WTC11 (cell line): ENCODE results near the gene OOSP2.

ENCODE experiments used
- CTCF ChIP-seq: fragments of 200-600 bp; IDR thresholded peaks from 2 replicates; pipeline ENCODE4 v1.8.0; 2022; ENCODE audit warnings: antibody characterized with exemption
- ELF4 ChIP-seq: sonication (generic); formaldehyde crosslinking; IDR thresholded peaks from 2 replicates; pipeline ENCODE4 v1.8.1; 2022; ENCODE audit warnings: low read depth, mild to moderate bottlenecking, moderate library complexity, missing genetic modification reagents
- EMX1 ChIP-seq: fragments of 250-450 bp; sonication (Bioruptor Pico); IDR thresholded peaks from 2 replicates; pipeline ENCODE4 v1.8.0; 2021; ENCODE audit warnings: mild to moderate bottlenecking
- TF ChIP-seq, protein P1 (sequence below): sonication (generic); formaldehyde crosslinking; IDR thresholded peaks from 2 replicates; pipeline ENCODE4 v1.8.0; 2022; ENCODE audit warnings: mild to moderate bottlenecking, missing genetic modification reagents
- TF ChIP-seq, protein P2 (sequence below): sonication (generic); formaldehyde crosslinking; conservative IDR thresholded peaks from 2 replicates; pipeline ENCODE4 v1.8.1; 2022; ENCODE audit warnings: mild to moderate bottlenecking, missing genetic modification reagents

DNA sequence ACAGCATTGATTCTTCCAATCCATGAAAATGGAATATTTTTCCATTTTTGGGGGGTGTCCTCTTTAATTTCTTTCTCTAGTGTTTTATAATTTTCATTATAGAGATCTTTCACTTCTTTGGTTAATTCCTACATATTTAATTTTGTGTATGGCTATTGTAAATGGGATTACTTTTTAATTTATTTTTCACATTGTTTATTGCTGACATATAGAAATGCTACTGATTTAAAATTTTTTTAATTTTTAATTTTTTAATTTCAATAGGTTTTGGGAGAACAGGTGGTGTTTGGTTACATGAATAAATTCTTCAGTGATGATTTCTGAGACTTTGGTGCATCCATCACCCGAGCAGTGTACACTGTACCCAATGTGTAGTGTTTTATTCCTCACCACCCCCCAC lies 49.8 kb upstream of the OOSP2 start:
- TF ChIP-seq, protein P1, sequence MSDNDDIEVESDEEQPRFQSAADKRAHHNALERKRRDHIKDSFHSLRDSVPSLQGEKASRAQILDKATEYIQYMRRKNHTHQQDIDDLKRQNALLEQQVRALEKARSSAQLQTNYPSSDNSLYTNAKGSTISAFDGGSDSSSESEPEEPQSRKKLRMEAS (CRISPR knock-in tag): no peak
- no peak for TF ChIP-seq ELF4 (CRISPR knock-in tag)
- no peak for TF ChIP-seq CTCF
- TF ChIP-seq, protein P2, sequence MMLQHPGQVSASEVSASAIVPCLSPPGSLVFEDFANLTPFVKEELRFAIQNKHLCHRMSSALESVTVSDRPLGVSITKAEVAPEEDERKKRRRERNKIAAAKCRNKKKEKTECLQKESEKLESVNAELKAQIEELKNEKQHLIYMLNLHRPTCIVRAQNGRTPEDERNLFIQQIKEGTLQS (CRISPR knock-in tag): no peak
- no peak for TF ChIP-seq EMX1 (CRISPR knock-in tag)
